Endothelial cell of umbilical vein (primary cell): ENCODE results near the gene DHDH. TPM values are rescaled to one million over a fixed set of nuclear protein-coding genes. Genes with fewer than 3 reads are reported as not detected.

ENCODE experiments used
- BruUV-seq: library from RNA; stranded (reverse); fragments of 400-500 nt; replicated peaks from 2 replicates; lab custom pipeline; 2021; lab: Mats Ljungman, UMichigan
- CTCF ChIA-PET: fragments of 300-600, 350-600 bp; sonication (Branson Sonifier 250); formaldehyde crosslinking; loops from one replicate; lab custom pipeline; 2021; ENCODE audit warnings: antibody characterized with exemption, inconsistent platforms; lab: Charles Lee
- POLR2A ChIA-PET: fragments of 300-600, 350-600 bp; sonication (Branson Sonifier 250); formaldehyde crosslinking; loops from one replicate; lab custom pipeline; 2021; ENCODE audit warnings: antibody characterized with exemption, inconsistent platforms; lab: Charles Lee
- DNase-seq: peaks from one replicate; pipeline ENCODE4 v3.0.0-alpha.2; 2011; ENCODE audit warnings: low read depth, low spot score
- FAIRE-seq: peaks from 2 replicates; lab custom pipeline; 2011; peaks lifted over from hg19 to GRCh38; lab: Jason Lieb, UNC
- H2AFZ ChIP-seq: 2 replicates; pipeline ENCODE4 v1.6.0; 2012; ENCODE audit warnings: low read depth, low read length, control low read depth, inconsistent platforms
- H3K27ac ChIP-seq: 2 replicates; pipeline ENCODE4 v1.5.1; 2011; ENCODE audit warnings: low read depth, mild to moderate bottlenecking, control low read depth, low read length, moderate library complexity; ENCODE audit not compliant: insufficient read depth
- H3K27me3 ChIP-seq, 2 experiments: 2 replicates each; pipeline versions ENCODE4 v1.6.0 to v1.6.1; 2011; ENCODE audit warnings: low read length in 2 of 2, mixed read lengths in 1 of 2; ENCODE audit not compliant: control insufficient read depth in 2 of 2, insufficient read depth in 2 of 2
- H3K36me3 ChIP-seq, 2 experiments: 2 replicates in 1 of 2; 3 replicates in 1 of 2; pipeline ENCODE4 v1.5.1; 2011; ENCODE audit warnings: low read length in 2 of 2, mild to moderate bottlenecking in 1 of 2, moderate library complexity in 1 of 2; ENCODE audit not compliant: control insufficient read depth in 2 of 2, insufficient read depth in 2 of 2; ENCODE audit errors: extremely low read depth in 1 of 2
- H3K4me1 ChIP-seq: 3 replicates; pipeline ENCODE4 v1.5.1; 2011; ENCODE audit warnings: mild to moderate bottlenecking, low read length; ENCODE audit not compliant: control insufficient read depth, insufficient read depth; ENCODE audit errors: extremely low read depth
- H3K4me2 ChIP-seq: 2 replicates; pipeline ENCODE4 v1.6.1; 2011; ENCODE audit warnings: low read length, control low read depth, mixed read lengths; ENCODE audit not compliant: insufficient read depth
- H3K4me3 ChIP-seq, 3 experiments: fragments of 200-600 bp in 1 of 3; sonication (generic), shearing (Covaris generic) in 1 of 3; replicated peaks in 1 of 3; 2 replicates each; pipeline ENCODE4 v1.5.1; 2011 to 2016; ENCODE audit warnings: control low read depth in 3 of 3, low read length in 3 of 3, mild to moderate bottlenecking in 2 of 3, inconsistent platforms in 1 of 3, low read depth in 1 of 3, moderate library complexity in 1 of 3; ENCODE audit not compliant: insufficient read depth in 1 of 3
- H3K79me2 ChIP-seq: 2 replicates; pipeline ENCODE4 v1.6.0; 2012; ENCODE audit warnings: low read length, inconsistent platforms; ENCODE audit not compliant: control insufficient read depth, insufficient read depth
- H3K9ac ChIP-seq: replicated peaks from 2 replicates; pipeline ENCODE3; 2011; ENCODE audit warnings: low read length, control low read depth; ENCODE audit not compliant: insufficient read depth; ENCODE audit errors: extremely low read depth
- H3K9me1 ChIP-seq: replicated peaks from 3 replicates; pipeline ENCODE4 v1.6.0; 2011; ENCODE audit warnings: mild to moderate bottlenecking, low read length; ENCODE audit not compliant: control insufficient read depth, insufficient read depth; ENCODE audit errors: extremely low read depth
- H3K9me3 ChIP-seq: replicated peaks from 2 replicates; pipeline ENCODE4 v1.5.1; 2012; ENCODE audit warnings: low read length, inconsistent platforms; ENCODE audit not compliant: control insufficient read depth, insufficient read depth
- H4K20me1 ChIP-seq: replicated peaks from 2 replicates; pipeline ENCODE3; 2011; ENCODE audit warnings: mild to moderate bottlenecking, low read length; ENCODE audit not compliant: control insufficient read depth, insufficient read depth; ENCODE audit errors: extremely low read depth
- EZH2 ChIP-seq: IDR thresholded peaks from 2 replicates; pipeline ENCODE4 v1.6.1; 2012; ENCODE audit warnings: borderline replicate concordance, low read depth, mild to moderate bottlenecking, moderate library complexity, low read length, inconsistent platforms; ENCODE audit not compliant: severe bottlenecking
- FOS ChIP-seq: IDR thresholded peaks from 2 replicates; pipeline ENCODE4 v1.6.1; 2011; ENCODE audit warnings: mild to moderate bottlenecking, low read length, moderate library complexity, borderline replicate concordance; ENCODE audit not compliant: insufficient read depth
- GATA2 ChIP-seq: IDR thresholded peaks from 2 replicates; pipeline ENCODE4 v1.7.0; 2011; ENCODE audit warnings: low read depth, mild to moderate bottlenecking, moderate library complexity, mixed read lengths, low read length; ENCODE audit not compliant: insufficient read length, insufficient read depth
- JUN ChIP-seq: IDR thresholded peaks from 2 replicates; pipeline ENCODE4 v1.6.1; 2011; ENCODE audit warnings: borderline replicate concordance, low read depth; ENCODE audit not compliant: insufficient read length, insufficient read depth
- MYC ChIP-seq: IDR thresholded peaks from one replicate; pipeline ENCODE4 v1.6.1; 2011; ENCODE audit warnings: mild to moderate bottlenecking, low read depth, low read length
- POLR2A ChIP-seq: IDR thresholded peaks from 2 replicates; pipeline ENCODE4 v1.6.1; 2012; ENCODE audit warnings: low read depth, mild to moderate bottlenecking, control low read depth, low read length
- POLR2AphosphoS5 ChIP-seq: IDR thresholded peaks from 2 replicates; pipeline ENCODE4 v1.6.1; 2012; ENCODE audit warnings: low read depth, mild to moderate bottlenecking, control low read depth, low read length, moderate library complexity; ENCODE audit not compliant: insufficient read depth
- dilution Hi-C: fragments of 300-500 bp; cut with MboI; formaldehyde crosslinking; loops from one replicate; pipeline ENCODE4 v1.15.0; 2019; ENCODE audit warnings: low sequenced_read_pairs; ENCODE audit not compliant: extremely low pct_ligation_motif_present
- intact Hi-C: fragments of 100-400 bp; cut with micrococcal nuclease; formaldehyde crosslinking; loops from one replicate; pipeline ENCODE4 v1.10.0; 2022
- polyA plus RNA-seq, 4 experiments: library from polyadenylated mRNA; depleted of rRNA in 3 of 4; stranded (reverse) in 3 of 4; unstranded in 1 of 4; fragments of >200 nt; gene quantifications; 2 replicates each; pipeline versions ENCODE4 v1.2.1 to v1.2.3, GENCODE V29; 2011 to 2012; ENCODE audit warnings: missing spikeins in 1 of 4
- total RNA-seq: library from RNA; stranded (reverse); gene quantifications from 2 replicates; pipeline ENCODE4 v1.2.3, GENCODE V29; 2021
- TF ChIP-seq, protein P1 (sequence below), 2 donors: IDR thresholded peaks; 1 replicate in 1 of 2; 2 replicates in 1 of 2; pipeline ENCODE4 v1.5.1; 2011; ENCODE audit warnings: low read length in 2 of 2, mild to moderate bottlenecking in 2 of 2, moderate library complexity in 2 of 2, control low read depth in 1 of 2, inconsistent platforms in 1 of 2, low read depth in 1 of 2; ENCODE audit not compliant: insufficient read depth in 1 of 2; ENCODE audit errors: extremely low read depth in 1 of 2
- TF ChIP-seq, protein P2 (sequence below): IDR thresholded peaks from 2 replicates; pipeline ENCODE4 v1.6.1; 2011; ENCODE audit not compliant: insufficient read depth, insufficient read length

DHDH gene
- total and polyA plus RNA-seq, 2 donors (not counting 3 experiments of a cell fraction or from before 2014, with no cell fraction given), result not detected

GRCh38 chr19:48961051-48961649 lies 27.7 kb downstream of the DHDH start:
- no peaks in the 10 kb centered on the region for H3K9me3 ChIP-seq
- CTCF ChIA-PET, result interaction anchor here (1.2 kb wide), 1 partner anchor 10 kb away, joined by 4 read pairs; no protein-coding TSS in a partner anchor
- H3K4me2 ChIP-seq, result no peak overlapping the region
- no peak overlapping the region for H3K27ac ChIP-seq
- H3K79me2 ChIP-seq, result peaks cover 21% of the 10 kb centered on the region
- POLR2A ChIA-PET, result interaction anchor here (1.4 kb wide), 1 partner anchor 87 kb away, joined by 8 read pairs; no protein-coding TSS in a partner anchor
- BruUV-seq, result no TSS peak
- H3K4me1 ChIP-seq, result peaks cover 26% of the 10 kb centered on the region
- H2AFZ ChIP-seq, result no peak overlapping the region
- H3K36me3 ChIP-seq, result peaks cover 0 to 2% of the 10 kb centered on the region in 2 experiments
- H4K20me1 ChIP-seq, result no peaks in the 10 kb centered on the region
- H3K9me1 ChIP-seq, result no peaks in the 10 kb centered on the region
- H3K9ac ChIP-seq, result no peak overlapping the region
- H3K27me3 ChIP-seq, result no peaks in the 10 kb centered on the region
- FAIRE-seq (no peak), DNase-seq (no peak)
- intact Hi-C loops, result no loop called here
- dilution Hi-C loops, result no loop called here
- no peak for TF ChIP-seq EZH2
- TF ChIP-seq JUN, result no peak
- TF ChIP-seq GATA2, result no peak
- TF ChIP-seq POLR2A, result no peak
- no peak for TF ChIP-seq FOS
- TF ChIP-seq, protein P1, sequence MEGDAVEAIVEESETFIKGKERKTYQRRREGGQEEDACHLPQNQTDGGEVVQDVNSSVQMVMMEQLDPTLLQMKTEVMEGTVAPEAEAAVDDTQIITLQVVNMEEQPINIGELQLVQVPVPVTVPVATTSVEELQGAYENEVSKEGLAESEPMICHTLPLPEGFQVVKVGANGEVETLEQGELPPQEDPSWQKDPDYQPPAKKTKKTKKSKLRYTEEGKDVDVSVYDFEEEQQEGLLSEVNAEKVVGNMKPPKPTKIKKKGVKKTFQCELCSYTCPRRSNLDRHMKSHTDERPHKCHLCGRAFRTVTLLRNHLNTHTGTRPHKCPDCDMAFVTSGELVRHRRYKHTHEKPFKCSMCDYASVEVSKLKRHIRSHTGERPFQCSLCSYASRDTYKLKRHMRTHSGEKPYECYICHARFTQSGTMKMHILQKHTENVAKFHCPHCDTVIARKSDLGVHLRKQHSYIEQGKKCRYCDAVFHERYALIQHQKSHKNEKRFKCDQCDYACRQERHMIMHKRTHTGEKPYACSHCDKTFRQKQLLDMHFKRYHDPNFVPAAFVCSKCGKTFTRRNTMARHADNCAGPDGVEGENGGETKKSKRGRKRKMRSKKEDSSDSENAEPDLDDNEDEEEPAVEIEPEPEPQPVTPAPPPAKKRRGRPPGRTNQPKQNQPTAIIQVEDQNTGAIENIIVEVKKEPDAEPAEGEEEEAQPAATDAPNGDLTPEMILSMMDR (IDR thresholded peaks at IDR 0.05; ENCODE audit: extremely low read depth in 1 of 2, insufficient read depth in 1 of 2, low read depth in 1 of 2, low read length in 2 of 2), result no peak
- TF ChIP-seq, protein P2, sequence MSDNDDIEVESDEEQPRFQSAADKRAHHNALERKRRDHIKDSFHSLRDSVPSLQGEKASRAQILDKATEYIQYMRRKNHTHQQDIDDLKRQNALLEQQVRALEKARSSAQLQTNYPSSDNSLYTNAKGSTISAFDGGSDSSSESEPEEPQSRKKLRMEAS, result no peak
- TF ChIP-seq POLR2AphosphoS5, result no peak
- TF ChIP-seq MYC, result no peak
- no peak overlapping the region for H3K4me3 ChIP-seq
